HG02884 (cell line): Measurements from ENCODE around the gene SLC25A36.

Source experiments
- ATAC-seq: cut with Tn5 transposase; IDR thresholded peaks from one replicate; pipeline ENCODE4 v1.9.1; 2021; ENCODE audit warnings: mild to moderate bottlenecking, moderate library complexity; ENCODE audit not compliant: unreplicated experiment

SLC25A36 gene

GRCh38 chr3:140941434-140942220, at the start of gene SLC25A36:
Gene SLC25A36 (plus strand): TSS chr3:140941836. CDS start chr3:140942055, 219 bp downstream.
- ATAC-seq, result peak; percentile 96

GRCh38 chr3:140896997-140897396, 44.6 kb upstream of the SLC25A36 start:
- ATAC-seq, result no peak

GRCh38 chr3:140898340-140899180, 43.1 kb upstream of the SLC25A36 start:
- ATAC-seq, result peak; percentile 59

GRCh38 chr3:140899363-140899762, 42.3 kb upstream of the SLC25A36 start:
- no peak for ATAC-seq

DNA sequence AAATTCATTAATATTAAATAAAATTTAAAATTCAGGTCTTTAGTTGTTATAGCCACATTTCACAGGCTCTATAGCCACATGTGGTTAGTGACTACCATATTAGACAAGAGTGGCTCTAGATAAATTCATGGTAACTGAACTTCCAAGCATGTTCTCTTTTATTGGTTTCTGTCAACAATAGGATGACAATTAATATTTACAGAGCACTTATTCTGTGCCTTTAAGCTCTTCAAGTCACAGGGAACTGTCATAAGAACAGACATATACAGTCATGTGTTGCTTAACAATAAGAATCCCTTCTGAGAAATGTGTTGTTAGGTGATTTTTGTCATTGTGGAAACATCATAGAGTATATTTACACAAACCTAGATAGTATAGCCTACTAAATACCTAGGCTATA, 38.8 kb upstream of the SLC25A36 start:
- ATAC-seq, result no peak

- no peak for ATAC-seq
These were observed 38.4 kb upstream of the SLC25A36 start for GRCh38 chr3:140903196-140903595.

- no peak for ATAC-seq
These were observed 37.1 kb upstream of the SLC25A36 start for GRCh38 chr3:140904521-140904920.

GRCh38 chr3:140905559-140905958, 36.1 kb upstream of the SLC25A36 start:
- no peak for ATAC-seq

- peak; percentile 68 for ATAC-seq
These were observed 34.9 kb upstream of the SLC25A36 start for GRCh38 chr3:140906785-140907184.

DNA sequence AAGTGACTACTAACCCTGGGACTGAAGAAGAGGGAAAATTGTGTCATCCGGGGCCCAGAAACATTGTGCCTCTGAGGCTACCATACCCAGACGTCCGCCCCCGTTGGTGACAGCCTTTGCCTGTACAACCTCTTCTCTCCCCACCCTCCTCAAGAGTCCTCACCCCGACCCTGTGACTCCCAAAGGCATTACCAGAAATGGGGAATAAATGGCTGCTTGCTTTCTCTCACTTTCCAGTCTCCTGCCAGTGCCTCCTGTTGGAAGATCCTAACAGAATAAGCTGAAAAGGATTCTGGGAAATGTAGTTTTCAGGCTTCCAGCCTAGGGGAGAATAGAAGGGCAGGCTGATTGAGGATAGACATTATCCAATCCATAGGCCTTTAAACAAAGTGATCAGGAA, 30.8 kb upstream of the SLC25A36 start:
- no peak for ATAC-seq

DNA sequence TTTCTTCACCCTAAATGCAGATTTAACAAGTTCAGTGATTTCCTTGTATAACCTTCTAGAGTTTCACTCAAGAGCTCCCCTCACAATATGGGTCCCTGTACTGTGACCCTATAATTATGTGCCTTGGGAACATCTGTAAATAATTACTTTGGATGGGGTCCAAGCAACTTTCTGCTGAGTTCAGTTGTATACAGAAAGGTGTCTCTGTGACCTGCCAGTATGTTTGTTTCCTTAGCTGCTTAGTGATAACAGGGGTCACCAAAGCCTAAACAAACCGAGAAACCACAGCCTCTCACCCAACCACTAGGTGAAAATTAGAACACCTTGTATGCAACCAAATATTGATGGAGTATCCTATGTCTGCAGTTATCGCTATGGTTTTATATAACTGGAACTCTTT, 29.8 kb upstream of the SLC25A36 start:
- ATAC-seq, result no peak

DNA sequence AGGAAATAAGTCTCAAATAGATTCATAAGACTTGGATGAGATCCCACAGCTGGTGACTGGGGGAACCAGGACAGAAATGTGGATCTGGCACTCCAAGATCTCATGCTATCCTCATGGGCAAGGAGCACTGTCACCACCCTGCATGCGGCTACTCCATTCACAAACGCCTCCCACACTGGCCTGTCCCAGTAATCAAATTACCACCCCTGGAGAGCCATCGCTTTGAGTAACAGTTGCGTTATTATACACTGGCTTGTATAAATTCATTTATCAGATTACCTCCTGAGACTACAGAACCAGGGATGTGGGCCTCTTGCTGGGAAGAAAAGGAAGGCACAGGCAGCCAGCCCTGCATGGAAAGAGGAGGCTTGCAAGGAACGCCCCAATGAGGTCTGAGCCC, 27.9 kb upstream of the SLC25A36 start:
- ATAC-seq, result no peak

GRCh38 chr3:140914384-140914945, 27.2 kb upstream of the SLC25A36 start:
- no peak for ATAC-seq

DNA sequence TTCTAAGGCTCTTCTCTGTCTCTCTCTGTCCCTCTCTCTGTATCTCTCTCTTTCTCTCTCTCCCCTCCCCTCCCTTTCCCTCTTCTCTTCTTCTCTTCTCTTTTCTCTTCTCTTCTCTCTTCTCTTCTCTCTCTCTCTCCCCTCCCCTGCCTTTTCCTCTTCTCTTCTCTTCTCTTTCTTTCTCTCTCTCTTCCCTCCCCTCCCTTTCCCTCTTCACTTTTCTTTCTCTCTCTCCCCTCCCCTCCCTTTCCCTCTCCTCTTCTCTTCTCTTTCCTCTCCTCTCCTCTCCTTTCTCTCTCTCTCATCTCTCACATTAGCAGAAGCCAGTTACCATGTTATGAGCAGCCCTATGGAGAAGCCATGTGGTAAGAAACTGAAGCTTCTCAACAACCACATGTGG, 25.0 kb upstream of the SLC25A36 start:
- no peak for ATAC-seq

DNA sequence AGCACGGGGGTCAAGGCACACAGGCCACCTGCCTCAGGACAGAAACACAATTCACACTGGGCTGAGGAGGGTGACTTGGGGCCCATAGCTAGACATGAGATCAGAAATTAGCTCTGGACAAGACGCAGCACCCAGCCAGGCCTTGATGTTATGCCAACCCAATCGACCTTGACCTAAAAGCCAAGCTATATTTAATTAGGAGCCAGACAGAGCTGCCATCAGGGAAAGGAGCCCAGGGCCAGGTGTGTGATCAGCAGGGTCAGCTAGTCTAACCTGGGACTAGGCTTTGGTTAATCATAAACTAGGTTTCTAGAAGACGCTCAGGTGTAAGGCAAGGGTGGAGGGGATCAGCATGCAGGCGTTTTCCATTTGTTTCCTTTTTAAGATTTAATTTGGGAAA, 23.9 kb upstream of the SLC25A36 start:
- ATAC-seq, result no peak

DNA sequence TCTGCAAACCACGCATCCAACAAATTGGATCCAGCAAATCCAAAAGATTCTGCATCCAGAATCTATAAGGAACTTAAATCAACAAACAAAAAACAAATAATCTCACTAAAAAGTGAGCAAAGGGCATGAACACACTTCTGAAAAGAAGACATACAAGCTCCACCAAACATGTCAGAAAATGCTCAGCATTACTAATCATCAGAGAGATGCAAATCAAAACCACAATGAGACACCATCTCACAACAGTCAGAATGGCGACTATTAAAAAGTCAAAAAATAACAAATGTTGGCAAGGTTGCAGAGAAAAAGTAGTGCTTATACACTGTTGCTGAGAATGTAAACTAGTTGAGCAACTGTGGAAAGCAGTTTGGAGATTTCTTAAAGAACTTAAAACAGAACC, 21.6 kb upstream of the SLC25A36 start:
- ATAC-seq, result no peak

GRCh38 chr3:140922634-140923033, 19.0 kb upstream of the SLC25A36 start:
- no peak for ATAC-seq

DNA sequence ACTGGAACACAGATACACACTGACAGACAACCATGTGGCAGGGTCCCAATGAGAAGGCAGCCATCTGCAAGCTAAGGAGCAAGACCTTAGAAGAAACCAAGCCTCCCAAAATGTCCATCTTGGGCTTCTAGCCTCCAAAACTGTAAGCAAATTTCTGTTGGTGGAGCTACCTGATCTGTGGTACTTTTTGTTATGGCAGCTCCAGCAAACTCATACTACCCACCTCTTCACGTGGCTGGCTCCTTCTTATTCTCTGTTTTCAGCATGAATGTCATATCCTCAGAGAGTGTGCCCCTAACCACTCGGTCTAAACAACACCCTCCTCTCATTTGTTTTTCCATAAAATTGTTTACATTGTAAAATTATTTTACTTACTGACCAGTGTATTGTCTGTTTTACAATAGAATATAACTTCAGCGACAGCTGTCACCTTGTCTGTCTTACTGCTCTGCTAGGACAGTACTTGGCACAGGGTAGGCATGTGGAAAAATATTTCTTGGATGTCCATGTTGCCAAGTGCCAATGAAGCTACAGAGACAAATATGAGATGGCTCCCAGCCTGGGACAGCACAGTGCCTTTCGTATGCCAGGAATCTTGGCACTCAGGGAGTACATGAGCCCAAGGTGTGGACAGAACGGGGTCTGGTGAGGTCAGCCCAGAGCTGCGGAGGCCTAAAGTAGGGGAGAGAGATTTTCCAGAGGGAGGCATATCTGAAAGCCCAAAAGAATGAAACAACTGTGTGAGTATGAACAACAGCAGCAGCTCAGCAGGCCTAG, 17.4 kb upstream of the SLC25A36 start:
- ATAC-seq, result no peak

- ATAC-seq, result no peak
These were observed 14.2 kb upstream of the SLC25A36 start for GRCh38 chr3:140927279-140928069.

DNA sequence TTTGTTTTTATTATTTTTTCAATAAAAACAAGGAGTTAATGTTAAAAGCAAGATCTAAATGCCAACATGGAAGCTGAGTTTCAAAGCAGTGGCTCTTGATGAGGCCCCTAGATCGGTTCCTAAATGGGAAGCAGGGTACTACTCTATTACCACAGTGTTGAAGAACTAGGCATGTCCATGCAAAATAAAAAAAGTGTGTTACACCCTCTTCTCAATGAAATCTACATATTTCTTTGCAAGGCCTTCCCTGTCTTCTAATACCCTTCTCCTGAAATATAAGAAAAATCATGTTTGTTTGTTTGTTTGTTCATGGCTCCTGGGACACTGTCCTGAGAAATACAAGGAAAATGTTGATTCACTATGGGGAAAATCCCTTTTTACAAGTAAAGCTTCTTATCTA, 12.2 kb upstream of the SLC25A36 start:
- ATAC-seq, result no peak
